Fibroblast of pulmonary artery (primary cell): ENCODE measurements around the gene TCF7L1.

Experiments used
- DNase-seq: peaks from one replicate; pipeline ENCODE4 v3.0.0-alpha.2; 2010; ENCODE audit warnings: low read depth
- H3K4me3 ChIP-seq: replicated peaks from 2 replicates; pipeline ENCODE4 v1.5.1; 2011; ENCODE audit warnings: low read depth, mild to moderate bottlenecking, control low read depth, low read length, moderate library complexity
- TF ChIP-seq, protein P1 (sequence below): IDR thresholded peaks from 2 replicates; pipeline ENCODE4 v1.5.1; 2011; ENCODE audit warnings: mild to moderate bottlenecking, control low read depth, low read length, inconsistent platforms; ENCODE audit errors: missing control alignments

Gene TCF7L1

DNA sequence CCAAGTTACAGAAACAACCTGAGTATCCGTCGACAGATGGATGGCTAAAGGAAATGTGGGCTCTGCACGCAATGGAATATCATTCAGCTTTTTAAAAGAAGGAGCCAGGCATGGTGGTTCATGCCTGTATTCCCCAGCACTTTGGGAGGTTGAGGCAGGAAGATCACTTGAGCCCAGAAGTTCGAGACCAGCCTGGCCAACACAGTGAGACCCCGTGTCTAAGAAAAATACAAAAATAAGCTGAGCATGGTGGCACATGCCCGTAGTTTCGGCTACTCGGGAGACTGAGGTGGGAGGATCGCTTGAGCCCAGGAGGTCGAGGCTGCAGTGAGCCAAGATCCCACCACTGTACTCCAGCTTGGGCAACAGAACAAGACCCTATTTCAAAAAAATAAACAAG lies 34.3 kb downstream of the TCF7L1 start:
- TF ChIP-seq, protein P1, sequence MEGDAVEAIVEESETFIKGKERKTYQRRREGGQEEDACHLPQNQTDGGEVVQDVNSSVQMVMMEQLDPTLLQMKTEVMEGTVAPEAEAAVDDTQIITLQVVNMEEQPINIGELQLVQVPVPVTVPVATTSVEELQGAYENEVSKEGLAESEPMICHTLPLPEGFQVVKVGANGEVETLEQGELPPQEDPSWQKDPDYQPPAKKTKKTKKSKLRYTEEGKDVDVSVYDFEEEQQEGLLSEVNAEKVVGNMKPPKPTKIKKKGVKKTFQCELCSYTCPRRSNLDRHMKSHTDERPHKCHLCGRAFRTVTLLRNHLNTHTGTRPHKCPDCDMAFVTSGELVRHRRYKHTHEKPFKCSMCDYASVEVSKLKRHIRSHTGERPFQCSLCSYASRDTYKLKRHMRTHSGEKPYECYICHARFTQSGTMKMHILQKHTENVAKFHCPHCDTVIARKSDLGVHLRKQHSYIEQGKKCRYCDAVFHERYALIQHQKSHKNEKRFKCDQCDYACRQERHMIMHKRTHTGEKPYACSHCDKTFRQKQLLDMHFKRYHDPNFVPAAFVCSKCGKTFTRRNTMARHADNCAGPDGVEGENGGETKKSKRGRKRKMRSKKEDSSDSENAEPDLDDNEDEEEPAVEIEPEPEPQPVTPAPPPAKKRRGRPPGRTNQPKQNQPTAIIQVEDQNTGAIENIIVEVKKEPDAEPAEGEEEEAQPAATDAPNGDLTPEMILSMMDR = no peak
- DNase-seq = no peak
- H3K4me3 ChIP-seq = no peak overlapping the region

DNA sequence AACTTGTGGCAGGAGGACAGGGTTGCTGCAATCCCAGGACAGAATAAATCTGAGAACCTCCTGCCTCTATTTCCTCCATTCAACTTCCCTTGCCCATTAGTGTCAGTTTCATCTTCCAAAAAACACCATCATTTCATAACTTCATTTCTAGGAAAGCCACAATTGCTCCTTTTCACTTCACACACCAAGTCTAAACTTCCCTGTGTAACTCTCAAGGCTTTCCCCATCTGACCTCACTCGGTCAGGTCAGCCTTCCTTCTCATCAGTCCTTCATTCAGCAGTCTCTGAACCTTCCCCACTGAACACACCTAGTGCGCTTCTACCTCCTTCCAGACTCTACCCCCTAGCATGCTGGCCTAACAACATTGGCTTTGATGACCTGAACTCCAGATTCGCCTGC lies 35.8 kb downstream of the TCF7L1 start:
- H3K4me3 ChIP-seq = no peak overlapping the region
- no peak for DNase-seq
- TF ChIP-seq, protein P1 = no peak

DNA sequence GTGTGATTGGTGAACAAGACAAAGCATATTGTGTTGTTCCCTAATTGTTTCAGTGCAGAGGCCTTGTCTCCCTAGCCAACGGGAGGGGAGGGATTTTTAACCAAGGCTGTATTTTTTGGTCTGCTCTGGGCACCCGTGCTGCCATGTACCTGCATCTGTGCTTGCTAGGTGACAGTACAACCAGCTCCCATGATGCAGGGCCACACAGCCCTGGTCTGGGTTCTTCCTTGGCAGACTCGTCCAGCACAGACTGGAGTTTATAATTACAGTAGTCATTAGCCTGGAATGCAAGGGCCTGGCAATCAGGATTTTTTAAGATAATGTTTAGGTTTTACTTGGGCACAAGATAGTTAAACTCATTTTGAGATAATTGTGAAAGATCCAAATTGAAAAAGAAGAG lies 36.4 kb downstream of the TCF7L1 start:
- no peak overlapping the region for H3K4me3 ChIP-seq
- TF ChIP-seq, protein P1 = no peak
- no peak for DNase-seq

DNA sequence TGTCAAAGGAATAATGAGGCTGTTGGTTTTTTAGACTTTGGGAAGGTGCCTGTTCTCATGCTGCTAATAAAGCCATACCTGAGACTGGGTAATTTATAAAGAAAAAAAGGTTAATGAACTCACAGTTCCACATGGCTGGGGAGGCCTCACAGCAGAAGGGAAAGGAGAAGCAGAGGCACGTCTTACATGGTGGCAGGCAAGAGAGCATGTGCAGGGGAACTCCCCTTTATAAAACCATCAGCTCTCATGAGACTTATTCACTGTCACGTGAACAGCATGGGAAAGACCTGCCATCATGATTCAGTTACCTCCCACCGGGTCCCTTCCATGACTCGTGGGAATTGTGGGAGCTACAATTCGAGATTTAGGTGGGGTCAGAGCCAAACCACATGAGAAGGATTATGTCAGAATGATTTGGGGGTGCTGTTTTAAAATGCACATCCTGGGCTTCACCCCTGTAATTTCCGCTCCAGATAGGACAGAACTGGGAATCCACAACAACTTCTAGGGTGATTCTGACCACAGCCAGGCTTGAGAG lies 37.8 kb downstream of the TCF7L1 start:
- TF ChIP-seq, protein P1 = no peak
- no peak for DNase-seq

DNA sequence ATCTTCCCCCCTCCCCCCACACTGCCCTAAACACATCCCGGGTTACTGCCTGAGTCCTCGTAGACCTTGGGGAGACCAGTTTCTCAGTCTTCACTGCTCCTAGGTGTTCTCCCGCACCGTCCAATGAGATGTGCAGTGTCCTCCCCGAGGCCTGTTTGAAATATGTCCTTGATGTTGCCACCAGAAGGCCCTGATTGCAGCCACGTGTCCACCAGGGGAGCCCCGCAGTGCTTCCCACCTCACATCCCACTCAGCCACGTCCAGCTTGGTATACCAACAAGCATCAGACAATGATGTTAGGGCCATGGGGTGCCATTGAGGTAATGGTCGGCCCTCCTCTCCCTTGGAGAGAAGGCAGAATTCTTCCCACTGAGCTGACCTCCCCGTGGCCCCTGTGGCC lies 38.7 kb downstream of the TCF7L1 start:
- DNase-seq = no peak
- no peak overlapping the region for H3K4me3 ChIP-seq
- TF ChIP-seq, protein P1 = no peak

More for the DNA sequence above, 37.8 kb downstream of the TCF7L1 start:
- no peak overlapping the region for H3K4me3 ChIP-seq

DNA sequence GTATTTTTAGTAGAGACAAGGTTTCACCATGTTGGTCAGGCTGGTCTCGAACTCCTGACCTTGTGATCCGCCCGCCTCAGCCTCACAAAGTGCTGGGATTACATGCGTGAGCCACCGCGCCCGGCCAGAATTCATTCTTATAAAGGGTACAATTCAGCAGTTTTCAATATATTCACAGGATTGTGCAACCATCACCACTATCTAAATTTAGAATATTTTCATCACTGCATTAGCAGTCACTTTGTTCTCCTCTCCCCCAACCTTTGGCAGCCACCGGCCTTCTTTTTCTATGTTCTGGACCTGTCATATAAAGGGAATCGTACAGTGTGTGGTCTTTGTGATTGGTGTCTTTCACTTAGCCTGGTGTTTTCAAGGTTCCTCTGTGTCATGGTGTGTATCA lies 40.7 kb downstream of the TCF7L1 start:
- peak; percentile 50 for DNase-seq
- TF ChIP-seq, protein P1 = no peak
- no peak overlapping the region for H3K4me3 ChIP-seq

DNA sequence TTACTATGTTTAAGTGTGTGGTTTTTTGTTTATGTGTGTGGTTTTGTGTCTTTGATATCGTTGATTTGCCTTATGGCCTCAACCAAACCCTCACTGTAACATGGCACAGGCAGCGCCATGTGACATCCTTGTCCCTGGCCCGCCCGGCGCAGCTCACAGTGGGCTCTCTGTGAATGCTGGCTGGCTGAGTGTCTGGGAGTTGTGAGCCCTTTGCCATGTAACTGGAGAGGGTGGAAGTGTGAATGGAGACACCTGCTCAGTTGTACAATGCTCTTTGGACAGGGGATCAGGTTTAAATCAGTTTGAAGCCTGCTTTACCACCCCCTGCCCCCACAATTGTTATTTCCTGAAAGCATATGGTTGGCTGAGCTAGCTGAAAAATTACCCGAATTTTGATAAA lies 41.8 kb downstream of the TCF7L1 start:
- TF ChIP-seq, protein P1 = no peak
- H3K4me3 ChIP-seq = no peak overlapping the region
- DNase-seq = no peak
